A549 treated with Mapracorat at 1 μM for 4 hours (cell line): ENCODE data around the gene MLXIPL. TPM values are rescaled to one million over a fixed set of nuclear protein-coding genes. Genes with fewer than 3 reads are reported as not detected.

Source experiments
- total RNA-seq: library from RNA; stranded (reverse); fragments of 200-300 nt; extraction: Qiagen RNA extraction; gene quantifications from 5 replicates; pipeline ENCODE4 v1.2.3, GENCODE V29; 2022

MLXIPL gene
- total RNA-seq: 0.61 to 1.6 TPM (median 0.95 TPM) in 5 replicates

GRCh38 chr7:73623798-73624668 is at the start of gene MLXIPL:
Gene MLXIPL (minus strand): TSS chr7:73624522. CDS start chr7:73624492, 30 bp downstream.

GRCh38 chr7:73667344-73668102 is 43.2 kb upstream of the MLXIPL start, which contains the start of gene VPS37D:
Gene VPS37D (plus strand): TSS chr7:73667831. CDS start chr7:73667959, 128 bp downstream.

GRCh38 chr7:73578342-73579128 is 45.8 kb downstream of the MLXIPL start, which contains the start of gene TBL2:
Gene TBL2 (minus strand): TSS chr7:73578579. CDS start chr7:73578549, 30 bp downstream.

GRCh38 chr7:73557397-73558257 is 66.7 kb downstream of the MLXIPL start, which contains the start of gene BCL7B:
Gene BCL7B (minus strand): TSS chr7:73557690. CDS start chr7:73557578, 112 bp downstream.

Other genes starting within 250 kb of the MLXIPL start
- gene FZD9, start 190.7 kb downstream of the MLXIPL start, total RNA-seq: 1.6 to 2.4 TPM (median 2.2 TPM) in 5 replicates
- 49.8 to 60.2 TPM (median 56.6 TPM) in 5 replicates for gene BAZ1B, start 102.2 kb downstream of the MLXIPL start, total RNA-seq
- 63.4 to 77.8 TPM (median 69.0 TPM) in 5 replicates for gene BCL7B, start 66.8 kb downstream of the MLXIPL start, total RNA-seq
- gene TBL2, start 45.9 kb downstream of the MLXIPL start, total RNA-seq: 48.4 to 52.2 TPM (median 50.4 TPM) in 5 replicates
- gene VPS37D, start 43.3 kb upstream of the MLXIPL start, total RNA-seq: 3.3 to 6.4 TPM (median 5.5 TPM) in 5 replicates
- 7.6 to 10.1 TPM (median 9.8 TPM) in 5 replicates for gene DNAJC30, start 58.9 kb upstream of the MLXIPL start, total RNA-seq
- 127 to 156 TPM (median 131 TPM) in 5 replicates for gene BUD23, start 59.1 kb upstream of the MLXIPL start, total RNA-seq
- 69.1 to 86.4 TPM (median 73.5 TPM) in 5 replicates for gene STX1A, start 95.1 kb upstream of the MLXIPL start, total RNA-seq
- gene ABHD11, start 114.3 kb upstream of the MLXIPL start, total RNA-seq: 21.2 to 29.3 TPM (median 24.5 TPM) in 5 replicates
- gene CLDN3, start 145.7 kb upstream of the MLXIPL start, total RNA-seq: 1.7 to 3.9 TPM (median 3.5 TPM) in 5 replicates
- gene CLDN4, start 206.5 kb upstream of the MLXIPL start, total RNA-seq: 3.1 to 6.1 TPM (median 3.9 TPM) in 5 replicates
- 6.3 to 12.0 TPM (median 10.8 TPM) in 5 replicates for gene METTL27, start 218.0 kb upstream of the MLXIPL start, total RNA-seq
- gene TMEM270, start 236.6 kb upstream of the MLXIPL start, total RNA-seq: 0.16 to 0.40 TPM (median 0.22 TPM) in 3 of 5 replicates, not detected in the others